Breast epithelium (tissue), 3 donors: Measurements from ENCODE around the gene ATOSA.

ENCODE experiments used
- CTCF ChIP-seq, 3 donors: fragments of 450-650 bp; IDR thresholded peaks; one replicate each; pipeline ENCODE4 v1.5.1; 2016 to 2017; ENCODE audit warnings: antibody characterized with exemption in 3 of 3, mild to moderate bottlenecking in 3 of 3, moderate library complexity in 3 of 3
- POLR2A ChIP-seq: fragments of 450-650 bp; IDR thresholded peaks from one replicate; pipeline ENCODE4 v1.6.1; 2016; ENCODE audit warnings: antibody characterized with exemption, mild to moderate bottlenecking, moderate library complexity

- TF ChIP-seq CTCF (IDR thresholded peaks at IDR 0.05) (no peak), POLR2A (no peak)
Observed at GRCh38 chr15:52651868-52652267, 27.3 kb downstream of the ATOSA start.
